ENCODE measurements around the gene ZNF646.
"Not testable (repeated sequence)": the region's sequence is repeated elsewhere in the genome, so short reads cannot be mapped to it uniquely, and the experiment has no call there.

The ZNF646 gene

GRCh38 chr16:31094088-31094423 lies 19.8 kb downstream of the ZNF646 start:
- DNase-seq (ENCODE audit: low read depth) = no peak
- no peak for TF ChIP-seq CTCF (conservative IDR thresholded peaks at IDR 0.05; ENCODE audit: control insufficient read depth, insufficient read depth, low read depth, low read length)
- H3K4me3 ChIP-seq (ENCODE audit: control insufficient read depth, low read depth, low read length) = peak overlapping the region; percentile 94

- TF ChIP-seq CTCF (conservative IDR thresholded peaks at IDR 0.05; ENCODE audit: control insufficient read depth, insufficient read depth, low read depth, low read length) = no peak
- peak within 1 kb of the TSS; percentile 94 for H3K4me3 ChIP-seq (ENCODE audit: control insufficient read depth, low read depth, low read length)
- peak; percentile 98 for DNase-seq (ENCODE audit: low read depth)
Observed at GRCh38 chr16:31094424-31095120, 20.4 kb downstream of the ZNF646 start, which contains the start of gene VKORC1. TSS of gene VKORC1 (minus strand) at chr16:31094797. CDS start at chr16:31094729, 68 bp downstream.

GRCh38 chr16:31099860-31100638 lies 25.8 kb downstream of the ZNF646 start:
- no peak for TF ChIP-seq CTCF (conservative IDR thresholded peaks at IDR 0.05; ENCODE audit: control insufficient read depth, insufficient read depth, low read depth, low read length)
- DNase-seq (ENCODE audit: low read depth) = peak; percentile 91
- H3K4me3 ChIP-seq (ENCODE audit: control insufficient read depth, low read depth, low read length) = no peak overlapping the region

GRCh38 chr16:31100876-31101641 lies 26.8 kb downstream of the ZNF646 start:
- DNase-seq (ENCODE audit: low read depth); H3K4me3 ChIP-seq (ENCODE audit: control insufficient read depth, low read depth, low read length): not testable (repeated sequence)

- TF ChIP-seq CTCF (conservative IDR thresholded peaks at IDR 0.05; ENCODE audit: control insufficient read depth, insufficient read depth, low read depth, low read length) = peak; percentile 66
- no peak overlapping the region for H3K4me3 ChIP-seq (ENCODE audit: control insufficient read depth, low read depth, low read length)
- DNase-seq (ENCODE audit: low read depth) = peak; percentile 78
Observed at GRCh38 chr16:31105677-31106213, 31.5 kb downstream of the ZNF646 start.

GRCh38 chr16:31106509-31107464 lies 32.6 kb downstream of the ZNF646 start:
- no peak for DNase-seq (ENCODE audit: low read depth)
- no peak overlapping the region for H3K4me3 ChIP-seq (ENCODE audit: control insufficient read depth, low read depth, low read length)
- TF ChIP-seq CTCF (conservative IDR thresholded peaks at IDR 0.05; ENCODE audit: control insufficient read depth, insufficient read depth, low read depth, low read length) = no peak
